GM12878 (cell line): ENCODE results near the gene BBX. TPM values are rescaled to one million over a fixed set of nuclear protein-coding genes. Genes with fewer than 3 reads are reported as not detected.
A peak's percentile ranks its signal among the peaks of the same experiment; 100 is the strongest.

Experiments used
- ATAC-seq: fragments of 200-7000 bp; cut with Tn5 transposase; 3 replicates; pipeline ENCODE4 v1.9.1; 2020; ENCODE audit warnings: mild to moderate bottlenecking, moderate library complexity
- BruUV-seq: library from RNA; stranded (reverse); fragments of 400-500 nt; replicated peaks from 2 replicates; lab custom pipeline; 2021; lab: Mats Ljungman, UMichigan
- CTCF ChIA-PET: fragments of 300-600 bp; sonication (Branson Sonifier 250); formaldehyde crosslinking; extraction: SDS; loops from one replicate; lab custom pipeline; 2021; ENCODE audit warnings: inconsistent platforms; lab: Yijun Ruan, JAX
- POLR2A ChIA-PET: fragments of 350-600 bp; formaldehyde crosslinking; extraction: SDS; loops from one replicate; lab custom pipeline; 2021; ENCODE audit warnings: inconsistent platforms; lab: Charles Lee
- RAD21 ChIA-PET: fragments of 300-600 bp; sonication (Branson Sonifier 250); formaldehyde crosslinking; loops from one replicate; lab custom pipeline; 2023; ENCODE audit warnings: antibody characterized with exemption; ENCODE audit not compliant: unreplicated experiment; lab: Charles Lee
- SMC1A ChIA-PET: fragments of 300-600 bp; sonication (Branson Sonifier 250); formaldehyde crosslinking; loops from one replicate; lab custom pipeline; 2023; ENCODE audit not compliant: unreplicated experiment, uncharacterized antibody; lab: Charles Lee
- DNase-seq: peaks from one replicate; pipeline ENCODE4 v3.0.0-alpha.2; 2011; ENCODE audit warnings: low read depth, low spot score
- FAIRE-seq: peaks from 3 replicates; lab custom pipeline; 2011; peaks lifted over from hg19 to GRCh38; lab: Jason Lieb, UNC
- H2AFZ ChIP-seq: 2 replicates; pipeline ENCODE4 v1.6.0; 2011; ENCODE audit warnings: low read depth, low read length, control low read depth; ENCODE audit not compliant: control insufficient read depth
- H3K27ac ChIP-seq: 2 replicates; pipeline ENCODE4 v1.5.1; 2011; ENCODE audit warnings: control low read depth; ENCODE audit not compliant: control insufficient read depth, insufficient read depth
- H3K27me3 ChIP-seq, 2 experiments: replicated peaks in 1 of 2; 2 replicates each; pipeline versions ENCODE4 v1.6.0 to v1.6.1; 2011; ENCODE audit warnings: low read length in 1 of 2; ENCODE audit not compliant: control insufficient read depth in 2 of 2, insufficient read depth in 2 of 2
- H3K36me3 ChIP-seq, 2 experiments: 2 replicates each; pipeline ENCODE4 v1.5.1; 2011; ENCODE audit warnings: low read length in 1 of 2; ENCODE audit not compliant: control insufficient read depth in 2 of 2, insufficient read depth in 2 of 2
- H3K4me1 ChIP-seq: 2 replicates; pipeline ENCODE4 v1.6.1; 2011; ENCODE audit warnings: mild to moderate bottlenecking, low read length, moderate library complexity, mixed read lengths; ENCODE audit not compliant: control insufficient read depth, insufficient read depth
- H3K4me2 ChIP-seq: 2 replicates; pipeline ENCODE4 v1.6.0; 2011; ENCODE audit warnings: control low read depth; ENCODE audit not compliant: control insufficient read depth, insufficient read depth
- H3K4me3 ChIP-seq: fragments of 200-600 bp; sonication (generic); 2 replicates; pipeline ENCODE4 v1.5.1; 2016
- H3K79me2 ChIP-seq: 2 replicates; pipeline ENCODE4 v1.6.0; 2011; ENCODE audit warnings: low read length; ENCODE audit not compliant: control insufficient read depth, insufficient read depth
- H3K9ac ChIP-seq: 2 replicates; pipeline ENCODE4 v1.8.0; 2011; ENCODE audit warnings: low read length, control low read depth, mixed read lengths; ENCODE audit not compliant: control insufficient read depth, insufficient read depth
- H3K9me3 ChIP-seq: replicated peaks from 3 replicates; pipeline ENCODE4 v1.5.1; 2011; ENCODE audit warnings: mild to moderate bottlenecking, low read length; ENCODE audit not compliant: control insufficient read depth, insufficient read depth
- H4K20me1 ChIP-seq: 2 replicates; pipeline ENCODE4 v1.6.0; 2011; ENCODE audit not compliant: control insufficient read depth, insufficient read depth
- CBX5 ChIP-seq: sonication (generic); IDR thresholded peaks from 2 replicates; pipeline ENCODE4 v1.6.1; 2016; ENCODE audit warnings: low read depth, moderate library complexity, mild to moderate bottlenecking, inconsistent platforms
- FOXK2 ChIP-seq: fragments of 450-650 bp; IDR thresholded peaks from 2 replicates; pipeline ENCODE4 v1.6.1; 2017; ENCODE audit warnings: mild to moderate bottlenecking, moderate library complexity
- MEF2A ChIP-seq: IDR thresholded peaks from 2 replicates; pipeline ENCODE4 v1.6.1; 2011; ENCODE audit warnings: low read depth, mild to moderate bottlenecking, low read length, moderate library complexity; ENCODE audit not compliant: insufficient read depth
- MTA3 ChIP-seq: IDR thresholded peaks from 2 replicates; pipeline ENCODE4 v1.6.1; 2012; ENCODE audit warnings: low read length, inconsistent platforms, borderline replicate concordance
- NFIC ChIP-seq: IDR thresholded peaks from 2 replicates; pipeline ENCODE4 v1.6.1; 2012; ENCODE audit warnings: low read depth, mild to moderate bottlenecking, inconsistent platforms, low read length, moderate library complexity
- RBBP5 ChIP-seq: fragments of 200-600 bp; sonication (generic); conservative IDR thresholded peaks from 2 replicates; pipeline ENCODE4 v1.6.1; 2016
- RUNX3 ChIP-seq: IDR thresholded peaks from 2 replicates; pipeline ENCODE4 v1.6.1; 2012; ENCODE audit warnings: low read length, inconsistent platforms
- TCF7 ChIP-seq: IDR thresholded peaks from 2 replicates; pipeline ENCODE4 v1.6.1; 2014; ENCODE audit warnings: antibody characterized with exemption, borderline replicate concordance
- USF2 ChIP-seq: IDR thresholded peaks from 2 replicates; pipeline ENCODE4 v1.6.1; 2011; ENCODE audit warnings: low read depth, low read length, improper control_type of control experiment, borderline replicate concordance
- WGBS: methylation state at CpG from one replicate; pipeline ENCODE4 v1.1.6; 2016; ENCODE audit warnings: low lambda C conversion rate; ENCODE audit not compliant: insufficient replicate concordance, insufficient coverage; ENCODE audit errors: missing lambda C conversion rate; 5-methylcytosine and 5-hydroxymethylcytosine counted together
- in situ Hi-C: fragments of 300-500 bp; cut with MboI; formaldehyde crosslinking; loops from 9 replicates; pipeline ENCODE4 v1.14.3; 2018; ENCODE audit warnings: mixed read lengths
- intact Hi-C: fragments of 100-400 bp; cut with micrococcal nuclease; formaldehyde crosslinking; loops from one replicate; pipeline ENCODE4 v1.14.2; 2022; ENCODE audit not compliant: unreplicated experiment
- polyA plus RNA-seq, 11 experiments: library from polyadenylated mRNA; depleted of rRNA in 4 of 11; unstranded in 6 of 11; stranded (reverse) in 5 of 11; fragments of >200 nt; fragmentation: Nextera tagmentation in 4 of 11; fragmentation: Illumina TruSeq in 1 of 11; extraction: Ambion mirVana in 4 of 11; extraction: Trizol in 1 of 11; gene quantifications; 1 replicate in 1 of 11; 2 replicates in 10 of 11; pipeline versions ENCODE4 v1.2.1 to v1.2.3, GENCODE V29; 2011 to 2016; ENCODE audit warnings: inconsistent platforms in 2 of 11, missing spikeins in 2 of 11, low read depth in 1 of 11
- total RNA-seq, 4 experiments: library from RNA; depleted of rRNA in 3 of 4; stranded (reverse); fragments of >200 nt in 3 of 4; fragmentation: Illumina TruSeq in 1 of 4; extraction: Trizol in 1 of 4; gene quantifications; 2 replicates each; pipeline versions ENCODE4 v1.2.1 to v1.2.3, GENCODE V29; 2013 to 2021
- TF ChIP-seq, protein P1 (sequence below): IDR thresholded peaks from 2 replicates; pipeline ENCODE4 v1.6.1; 2011; ENCODE audit warnings: borderline replicate concordance, low read depth, mild to moderate bottlenecking, moderate library complexity, low read length; ENCODE audit not compliant: insufficient read depth, poor library complexity, severe bottlenecking

Gene BBX
- total and polyA plus RNA-seq, 10 of the 15 experiments (the other 5 are each of a cell fraction or from before 2014, with no cell fraction given), result 13.3 to 38.5 (median 32.0) TPM

GRCh38 chr3:107596639-107597038 is 73.9 kb downstream of the BBX start:
- ChIA-PET POLR2A (no interaction called here), SMC1A (no interaction called here), CTCF (no interaction called here)
- H3K9ac ChIP-seq, result peak overlapping the region; percentile 16; the same call in 1 of the 2 replicates
- peak overlapping the region; percentile 6; the same call in 1 of the 2 replicates for H3K4me3 ChIP-seq
- H4K20me1 ChIP-seq, result no peaks in the 10 kb centered on the region
- intact Hi-C loops, result no loop called here
- FAIRE-seq (peak; percentile 89), ATAC-seq (no peak), DNase-seq (no peak)
- no peaks in the 10 kb centered on the region for H3K27me3 ChIP-seq
- H3K36me3 ChIP-seq, result no peaks in the 10 kb centered on the region
- BruUV-seq, result no TSS peak
- peaks cover under 1% of the 10 kb centered on the region; the same call in 1 of the 3 replicates for H3K9me3 ChIP-seq
- peak overlapping the region; percentile 24; the same call in 1 of the 2 replicates for H2AFZ ChIP-seq
- H3K27ac ChIP-seq, result peak overlapping the region; percentile 28
- peaks cover 7% of the 10 kb centered on the region for H3K79me2 ChIP-seq
- peaks cover 13% of the 10 kb centered on the region for H3K4me1 ChIP-seq
- TF ChIP-seq, protein P1, sequence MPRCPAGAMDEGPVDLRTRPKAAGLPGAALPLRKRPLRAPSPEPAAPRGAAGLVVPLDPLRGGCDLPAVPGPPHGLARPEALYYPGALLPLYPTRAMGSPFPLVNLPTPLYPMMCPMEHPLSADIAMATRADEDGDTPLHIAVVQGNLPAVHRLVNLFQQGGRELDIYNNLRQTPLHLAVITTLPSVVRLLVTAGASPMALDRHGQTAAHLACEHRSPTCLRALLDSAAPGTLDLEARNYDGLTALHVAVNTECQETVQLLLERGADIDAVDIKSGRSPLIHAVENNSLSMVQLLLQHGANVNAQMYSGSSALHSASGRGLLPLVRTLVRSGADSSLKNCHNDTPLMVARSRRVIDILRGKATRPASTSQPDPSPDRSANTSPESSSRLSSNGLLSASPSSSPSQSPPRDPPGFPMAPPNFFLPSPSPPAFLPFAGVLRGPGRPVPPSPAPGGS, result no peak
- TF ChIP-seq RBBP5 (no peak), RUNX3 (peak; percentile 89), MEF2A (0 out of 2 replicates have a peak, but pooled peaks have one; percentile 33), TCF7 (peak; percentile 77; the same call in 1 of the 2 replicates), USF2 (no peak), FOXK2 (no peak), CBX5 (no peak), NFIC (0 out of 2 replicates have a peak, but pooled peaks have one; percentile 33), MTA3 (no peak)
- TF ChIP-seq, all 136 proteins: peak for 4
- in situ Hi-C loops, result no loop called here
- H3K4me2 ChIP-seq, result peak overlapping the region; percentile 69
- RAD21 ChIA-PET, result no interaction called here
- 3% methylated on average over 3 of the region's 3 CpGs for WGBS
